ENCODE data around the gene ACOXL.

ACOXL gene

DNA sequence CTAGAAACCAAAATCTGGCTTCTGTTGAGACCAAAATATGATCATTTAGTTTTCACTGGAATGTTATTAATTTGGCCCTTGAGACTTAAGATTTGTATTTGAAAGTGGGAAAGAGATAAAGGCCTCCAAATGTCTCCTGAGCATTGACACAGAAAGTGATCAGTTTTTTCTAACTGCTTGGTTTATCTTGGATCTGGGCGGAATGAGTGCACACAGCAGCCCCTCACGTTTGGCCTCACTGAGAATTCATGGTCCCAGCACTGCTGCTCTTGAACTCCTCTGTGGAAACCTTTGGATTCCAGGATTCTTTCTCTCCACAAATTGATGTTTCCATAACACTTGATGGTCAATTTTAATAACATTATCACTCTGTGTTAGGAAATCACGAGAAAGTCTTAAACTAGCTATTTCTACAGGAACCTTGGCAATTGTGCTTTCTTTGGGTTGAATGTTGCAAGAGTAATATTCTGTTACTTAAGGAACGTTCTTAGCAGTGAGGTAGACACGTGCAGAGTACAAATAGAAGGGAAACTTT is 208.1 kb downstream of the ACOXL start:
- in situ Hi-C loops (cut with HindIII; ENCODE audit: low sequenced_read_pairs): no loop called here
- no peak overlapping the region for H3K4me3 ChIP-seq (ENCODE audit: low read depth, low read length)
- DNase-seq (ENCODE audit: low read depth, low spot score): no peak
- TF ChIP-seq, protein P1, sequence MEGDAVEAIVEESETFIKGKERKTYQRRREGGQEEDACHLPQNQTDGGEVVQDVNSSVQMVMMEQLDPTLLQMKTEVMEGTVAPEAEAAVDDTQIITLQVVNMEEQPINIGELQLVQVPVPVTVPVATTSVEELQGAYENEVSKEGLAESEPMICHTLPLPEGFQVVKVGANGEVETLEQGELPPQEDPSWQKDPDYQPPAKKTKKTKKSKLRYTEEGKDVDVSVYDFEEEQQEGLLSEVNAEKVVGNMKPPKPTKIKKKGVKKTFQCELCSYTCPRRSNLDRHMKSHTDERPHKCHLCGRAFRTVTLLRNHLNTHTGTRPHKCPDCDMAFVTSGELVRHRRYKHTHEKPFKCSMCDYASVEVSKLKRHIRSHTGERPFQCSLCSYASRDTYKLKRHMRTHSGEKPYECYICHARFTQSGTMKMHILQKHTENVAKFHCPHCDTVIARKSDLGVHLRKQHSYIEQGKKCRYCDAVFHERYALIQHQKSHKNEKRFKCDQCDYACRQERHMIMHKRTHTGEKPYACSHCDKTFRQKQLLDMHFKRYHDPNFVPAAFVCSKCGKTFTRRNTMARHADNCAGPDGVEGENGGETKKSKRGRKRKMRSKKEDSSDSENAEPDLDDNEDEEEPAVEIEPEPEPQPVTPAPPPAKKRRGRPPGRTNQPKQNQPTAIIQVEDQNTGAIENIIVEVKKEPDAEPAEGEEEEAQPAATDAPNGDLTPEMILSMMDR (IDR thresholded peaks at IDR 0.05; ENCODE audit: low read depth, low read length): no peak

DNA sequence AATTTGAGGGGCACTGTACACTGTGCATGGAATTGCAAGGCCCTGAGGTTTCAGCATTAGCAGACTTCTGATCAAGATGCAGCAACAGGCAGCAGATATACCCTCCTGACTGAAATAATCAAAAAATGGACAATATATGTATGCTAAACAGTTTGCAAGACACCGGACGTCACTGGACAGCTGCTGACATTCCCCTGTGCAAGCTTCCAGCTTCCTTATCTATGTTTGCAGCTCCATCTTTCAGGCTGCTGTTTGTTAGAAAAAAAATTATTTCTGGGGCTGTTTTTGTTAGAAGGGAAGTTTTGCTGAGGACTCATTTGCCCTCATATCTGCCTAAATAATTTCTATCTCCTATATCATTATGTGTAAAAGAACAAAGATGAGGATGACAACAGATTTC is 208.9 kb downstream of the ACOXL start:
- DNase-seq (ENCODE audit: low read depth, low spot score): no peak
- TF ChIP-seq, protein P1 (IDR thresholded peaks at IDR 0.05; ENCODE audit: low read depth, low read length): no peak
- no peak overlapping the region for H3K4me3 ChIP-seq (ENCODE audit: low read depth, low read length)
- in situ Hi-C loops (cut with HindIII; ENCODE audit: low sequenced_read_pairs): no loop called here

GRCh38 chr2:110943070-110943634 is 210.8 kb downstream of the ACOXL start:
- DNase-seq (ENCODE audit: low read depth, low spot score): no peak
- TF ChIP-seq, protein P1 (IDR thresholded peaks at IDR 0.05; ENCODE audit: low read depth, low read length): no peak
- in situ Hi-C loops (cut with HindIII; ENCODE audit: low sequenced_read_pairs): no loop called here
- H3K4me3 ChIP-seq (ENCODE audit: low read depth, low read length): no peak overlapping the region

- in situ Hi-C loops (cut with HindIII; ENCODE audit: low sequenced_read_pairs): no loop called here
- DNase-seq (ENCODE audit: low read depth, low spot score): no peak
- TF ChIP-seq, protein P1 (IDR thresholded peaks at IDR 0.05; ENCODE audit: low read depth, low read length): no peak
These were observed 214.5 kb downstream of the ACOXL start for GRCh38 chr2:110946902-110947301.

GRCh38 chr2:110948027-110948674 is 215.8 kb downstream of the ACOXL start:
- TF ChIP-seq, protein P1 (IDR thresholded peaks at IDR 0.05; ENCODE audit: low read depth, low read length): no peak
- DNase-seq (ENCODE audit: low read depth, low spot score): no peak
- in situ Hi-C loops (cut with HindIII; ENCODE audit: low sequenced_read_pairs): no loop called here

More at GRCh38 chr2:110946902-110947301, 214.5 kb downstream of the ACOXL start:
- no peak overlapping the region for H3K4me3 ChIP-seq (ENCODE audit: low read depth, low read length)

DNA sequence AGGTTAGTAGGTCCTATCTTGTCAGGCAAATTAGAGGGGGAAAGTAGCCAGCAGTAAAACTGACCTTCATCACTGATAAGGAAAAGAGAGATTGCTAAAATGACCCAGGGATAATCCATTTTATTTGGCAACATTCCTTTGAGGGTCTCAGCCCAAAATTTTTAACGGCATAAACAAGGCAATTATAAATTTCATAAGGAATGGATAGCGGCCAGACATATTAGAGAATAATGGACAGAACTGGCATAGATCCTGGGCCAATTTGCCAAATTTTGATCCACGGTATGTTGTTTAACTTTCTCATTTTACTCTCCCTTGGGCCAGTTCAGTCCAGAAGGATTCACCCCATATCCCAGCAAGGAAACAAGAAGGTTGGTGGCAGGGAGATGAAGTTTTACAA is 217.9 kb downstream of the ACOXL start:
- H3K4me3 ChIP-seq (ENCODE audit: low read depth, low read length): no peak overlapping the region
- in situ Hi-C loops (cut with HindIII; ENCODE audit: low sequenced_read_pairs): no loop called here
- no peak for DNase-seq (ENCODE audit: low read depth, low spot score)
- TF ChIP-seq, protein P1 (IDR thresholded peaks at IDR 0.05; ENCODE audit: low read depth, low read length): no peak

More at GRCh38 chr2:110948027-110948674, 215.8 kb downstream of the ACOXL start:
- H3K4me3 ChIP-seq (ENCODE audit: low read depth, low read length): no peak overlapping the region

All from astrocyte of the spinal cord (primary cell).